WERI-Rb-1 (cell line): ENCODE data around the gene VMP1.

Experiments
- DNase-seq: peaks from one replicate; pipeline ENCODE4 v3.0.0-alpha.2; 2020
- H3K27ac ChIP-seq: fragments of 250-450 bp; sonication (Bioruptor Pico); 2 replicates; pipeline ENCODE4 v1.5.1; 2020; ENCODE audit warnings: mild to moderate bottlenecking, moderate library complexity
- H3K27me3 ChIP-seq: fragments of 250-450 bp; sonication (Bioruptor Pico); 2 replicates; pipeline ENCODE4 v1.5.1; 2021; ENCODE audit warnings: mild to moderate bottlenecking, low read depth, moderate library complexity; ENCODE audit not compliant: insufficient read depth, severe bottlenecking
- H3K36me3 ChIP-seq: fragments of 250-450 bp; sonication (Bioruptor Pico); 2 replicates; pipeline ENCODE4 v1.5.1; 2020; ENCODE audit warnings: mild to moderate bottlenecking, moderate library complexity
- H3K4me3 ChIP-seq: 2 replicates; pipeline ENCODE4 v1.5.1; 2011; ENCODE audit warnings: low read depth, mild to moderate bottlenecking, control low read depth, low read length
- H3K9me3 ChIP-seq: fragments of 250-450 bp; sonication (Bioruptor Pico); 2 replicates; pipeline ENCODE4 v1.5.1; 2021; ENCODE audit warnings: mild to moderate bottlenecking, moderate library complexity; ENCODE audit not compliant: severe bottlenecking
- CTCF ChIP-seq: IDR thresholded peaks from 2 replicates; pipeline ENCODE4 v1.5.1; 2011; ENCODE audit warnings: low read depth, mild to moderate bottlenecking, control low read depth, inconsistent platforms, low read length

The VMP1 gene

GRCh38 chr17:59810894-59811153 lies 103.4 kb downstream of the VMP1 start:
- no peak overlapping the region for H3K4me3 ChIP-seq
- no peak for TF ChIP-seq CTCF
- no peaks in the 10 kb centered on the region for H3K9me3 ChIP-seq
- H3K36me3 ChIP-seq = peaks cover 32% of the 10 kb centered on the region
- H3K27me3 ChIP-seq = no peaks in the 10 kb centered on the region
- no peak overlapping the region for H3K27ac ChIP-seq
- no peak for DNase-seq

- Histone ChIP-seq H3K9me3 (no peaks in the 10 kb centered on the region), H3K4me3 (no peak overlapping the region), H3K36me3 (peaks cover 33% of the 10 kb centered on the region), H3K27me3 (no peaks in the 10 kb centered on the region), H3K27ac (no peak overlapping the region)
- TF ChIP-seq CTCF = no peak
- no peak for DNase-seq
Measured at GRCh38 chr17:59811209-59811608, 103.8 kb downstream of the VMP1 start.

GRCh38 chr17:59812139-59812538 lies 104.7 kb downstream of the VMP1 start:
- Histone ChIP-seq H3K27ac (no peak overlapping the region), H3K36me3 (peaks cover 37% of the 10 kb centered on the region), H3K9me3 (no peaks in the 10 kb centered on the region), H3K27me3 (no peaks in the 10 kb centered on the region), H3K4me3 (no peak overlapping the region)
- no peak for DNase-seq
- no peak for TF ChIP-seq CTCF

- H3K36me3 ChIP-seq = peaks cover 37% of the 10 kb centered on the region
- no peak overlapping the region for H3K27ac ChIP-seq
- no peak for DNase-seq
Measured at GRCh38 chr17:59814276-59814675, 106.8 kb downstream of the VMP1 start.

GRCh38 chr17:59814685-59815084 lies 107.2 kb downstream of the VMP1 start:
- H3K4me3 ChIP-seq = no peak overlapping the region
- DNase-seq = no peak
- no peaks in the 10 kb centered on the region for H3K9me3 ChIP-seq
- peaks cover 37% of the 10 kb centered on the region for H3K36me3 ChIP-seq
- no peak overlapping the region for H3K27ac ChIP-seq
- no peak for TF ChIP-seq CTCF
- H3K27me3 ChIP-seq = no peaks in the 10 kb centered on the region

More at GRCh38 chr17:59814276-59814675, 106.8 kb downstream of the VMP1 start:
- no peak for TF ChIP-seq CTCF
- H3K27me3 ChIP-seq = no peaks in the 10 kb centered on the region
- H3K9me3 ChIP-seq = no peaks in the 10 kb centered on the region
- no peak overlapping the region for H3K4me3 ChIP-seq

GRCh38 chr17:59815965-59816364 lies 108.5 kb downstream of the VMP1 start:
- H3K9me3 ChIP-seq = no peaks in the 10 kb centered on the region
- no peak for DNase-seq
- TF ChIP-seq CTCF = no peak
- H3K4me3 ChIP-seq = no peak overlapping the region
- peaks cover 29% of the 10 kb centered on the region for H3K36me3 ChIP-seq
- H3K27me3 ChIP-seq = no peaks in the 10 kb centered on the region
- H3K27ac ChIP-seq = no peak overlapping the region
